Measurements from ENCODE around the gene LRRC2.

The LRRC2 gene

GRCh38 chr3:46489875-46490274 is 76.2 kb downstream of the LRRC2 start:
- no peaks in the 10 kb centered on the region for H4K20me1 ChIP-seq
- H3K9ac ChIP-seq: peak overlapping the region in 4 of 11 experiments; percentile 15 to 57 (median 38); a peak in 6 of 22 replicates
- H3K36me3 ChIP-seq: no peaks in the 10 kb centered on the region
- H3K27me3 ChIP-seq: no peaks in the 10 kb centered on the region
- peak overlapping the region in 9 of 11 experiments; percentile 68 to 91 (median 81); a peak in 17 of 22 replicates for H3K4me2 ChIP-seq
- H3K4me1 ChIP-seq: peaks cover 23 to 46% (median 41%) of the 10 kb centered on the region in 10 experiments
- H3K27ac ChIP-seq: peak overlapping the region in 6 of 11 experiments; percentile 41 to 75 (median 58); a peak in 10 of 22 replicates
- no peak overlapping the region for H3K4me3 ChIP-seq
- TF ChIP-seq Cebpa-rat (IDR thresholded peaks at IDR 0.05): no peak
- H3K9me3 ChIP-seq (replicated peaks in 1 of 11): peaks cover 0 to 13% (median 9%) of the 10 kb centered on the region in 11 experiments; a peak in 10 of 22 replicates

- Histone ChIP-seq H3K36me3 (no peaks in the 10 kb centered on the region), H3K4me2 (peak overlapping the region; percentile 68 to 93 (median 82); a peak in 21 of 22 replicates), H3K27ac (peak overlapping the region in 6 of 11 experiments; percentile 41 to 75 (median 58); a peak in 11 of 22 replicates), H3K27me3 (no peaks in the 10 kb centered on the region), H3K4me1 (peaks cover 23 to 46% (median 41%) of the 10 kb centered on the region in 10 experiments), H3K4me3 (no peak overlapping the region), H3K9ac (peak overlapping the region in 4 of 11 experiments; percentile 15 to 57 (median 38); a peak in 7 of 22 replicates), H3K9me3 (replicated peaks in 1 of 11) (peaks cover 0 to 13% (median 9%) of the 10 kb centered on the region in 11 experiments; a peak in 10 of 22 replicates), H4K20me1 (no peaks in the 10 kb centered on the region)
- no peak for TF ChIP-seq Cebpa-rat (IDR thresholded peaks at IDR 0.05)
These were observed 76.7 kb downstream of the LRRC2 start for GRCh38 chr3:46489381-46489780.

GRCh38 chr3:46488735-46489361 is 77.3 kb downstream of the LRRC2 start:
- Histone ChIP-seq H3K4me2 (peak overlapping the region; percentile 68 to 93 (median 82)), H3K27me3 (no peaks in the 10 kb centered on the region), H3K36me3 (no peaks in the 10 kb centered on the region), H3K4me3 (peak overlapping the region in 3 of 10 experiments; percentile 36 to 41 (median 39); a peak in 3 of 20 replicates), H3K9me3 (replicated peaks in 1 of 11) (peaks cover 0 to 13% (median 8%) of the 10 kb centered on the region in 11 experiments; a peak in 9 of 22 replicates), H3K9ac (peak overlapping the region in 4 of 11 experiments; percentile 15 to 57 (median 38); a peak in 7 of 22 replicates), H4K20me1 (no peaks in the 10 kb centered on the region), H3K27ac (peak overlapping the region in 6 of 11 experiments; percentile 41 to 75 (median 58); a peak in 11 of 22 replicates), H3K4me1 (peaks cover 23 to 46% (median 41%) of the 10 kb centered on the region in 10 experiments)
- TF ChIP-seq Cebpa-rat (IDR thresholded peaks at IDR 0.05): no peak

GRCh38 chr3:46485779-46486175 is 80.3 kb downstream of the LRRC2 start:
- peak overlapping the region in 2 of 11 experiments; percentile 14 to 19; a peak in 2 of 22 replicates for H3K4me2 ChIP-seq

GRCh38 chr3:46484911-46485778 is 81.0 kb downstream of the LRRC2 start:
- no peaks in the 10 kb centered on the region for H4K20me1 ChIP-seq
- H3K4me1 ChIP-seq: peaks cover 5 to 20% (median 15%) of the 10 kb centered on the region in 10 experiments; a peak in 18 of 20 replicates
- peak overlapping the region in 4 of 11 experiments; percentile 6 to 19 (median 15); a peak in 3 of 22 replicates for H3K4me2 ChIP-seq
- no peaks in the 10 kb centered on the region for H3K9me3 ChIP-seq (replicated peaks in 1 of 11)
- no peak overlapping the region for H3K27ac ChIP-seq
- no peak overlapping the region for H3K4me3 ChIP-seq
- no peaks in the 10 kb centered on the region for H3K36me3 ChIP-seq
- H3K27me3 ChIP-seq: no peaks in the 10 kb centered on the region
- no peak for TF ChIP-seq Cebpa-rat (IDR thresholded peaks at IDR 0.05)
- no peak overlapping the region for H3K9ac ChIP-seq

More at GRCh38 chr3:46485779-46486175, 80.3 kb downstream of the LRRC2 start:
- H3K27ac ChIP-seq: no peak overlapping the region
- H4K20me1 ChIP-seq: no peaks in the 10 kb centered on the region
- no peaks in the 10 kb centered on the region for H3K27me3 ChIP-seq
- H3K4me3 ChIP-seq: no peak overlapping the region
- no peaks in the 10 kb centered on the region for H3K36me3 ChIP-seq
- no peak overlapping the region for H3K9ac ChIP-seq
- H3K9me3 ChIP-seq (replicated peaks in 1 of 11): no peaks in the 10 kb centered on the region
- H3K4me1 ChIP-seq: peaks cover 9 to 27% (median 21%) of the 10 kb centered on the region in 10 experiments; a peak in 19 of 20 replicates
- no peak for TF ChIP-seq Cebpa-rat (IDR thresholded peaks at IDR 0.05)

- no peaks in the 10 kb centered on the region for H4K20me1 ChIP-seq
These were observed 81.7 kb downstream of the LRRC2 start for GRCh38 chr3:46484388-46484787.

GRCh38 chr3:46483825-46484224 is 82.3 kb downstream of the LRRC2 start:
- H3K27me3 ChIP-seq: no peaks in the 10 kb centered on the region
- no peaks in the 10 kb centered on the region for H4K20me1 ChIP-seq
- H3K36me3 ChIP-seq: no peaks in the 10 kb centered on the region
- peaks cover under 1 to 7% (median 2%) of the 10 kb centered on the region in 10 experiments; a peak in 18 of 20 replicates for H3K4me1 ChIP-seq
- no peak overlapping the region for H3K4me3 ChIP-seq
- H3K4me2 ChIP-seq: no peak overlapping the region
- H3K27ac ChIP-seq: no peak overlapping the region
- H3K9me3 ChIP-seq (replicated peaks in 1 of 11): no peaks in the 10 kb centered on the region
- TF ChIP-seq Cebpa-rat (IDR thresholded peaks at IDR 0.05): no peak
- H3K9ac ChIP-seq: no peak overlapping the region

More at GRCh38 chr3:46484388-46484787, 81.7 kb downstream of the LRRC2 start:
- peaks cover 5 to 13% (median 7%) of the 10 kb centered on the region in 10 experiments; a peak in 18 of 20 replicates for H3K4me1 ChIP-seq
- no peak overlapping the region for H3K4me3 ChIP-seq
- no peak overlapping the region for H3K27ac ChIP-seq
- H3K4me2 ChIP-seq: no peak overlapping the region
- H3K27me3 ChIP-seq: no peaks in the 10 kb centered on the region
- no peaks in the 10 kb centered on the region for H3K9me3 ChIP-seq (replicated peaks in 1 of 11)
- TF ChIP-seq Cebpa-rat (IDR thresholded peaks at IDR 0.05): no peak
- no peak overlapping the region for H3K9ac ChIP-seq
- no peaks in the 10 kb centered on the region for H3K36me3 ChIP-seq

- Histone ChIP-seq H3K4me3 (no peak overlapping the region), H3K4me2 (no peak overlapping the region), H4K20me1 (no peaks in the 10 kb centered on the region), H3K4me1 (peaks cover 0 to 6% (median 0%) of the 10 kb centered on the region in 10 experiments; a peak in 3 of 20 replicates), H3K9me3 (replicated peaks in 1 of 11) (no peaks in the 10 kb centered on the region), H3K9ac (no peak overlapping the region), H3K27ac (no peak overlapping the region), H3K36me3 (no peaks in the 10 kb centered on the region), H3K27me3 (no peaks in the 10 kb centered on the region)
- TF ChIP-seq Cebpa-rat (IDR thresholded peaks at IDR 0.05): no peak
These were observed 83.3 kb downstream of the LRRC2 start for GRCh38 chr3:46482632-46483350.
